ENCODE results near the gene PCOLCE2.

GRCh38 chr3:142886940-142887339, 1.9 kb downstream of the PCOLCE2 start:
- TF ChIP-seq POLR2AphosphoS5 (IDR thresholded peaks at IDR 0.05; ENCODE audit: borderline replicate concordance, low read depth, low read length) (no peak), EZH2 (IDR thresholded peaks at IDR 0.05) (no peak)

All from SK-N-MC (cell line).